ENCODE results near the gene RANBP1.
A peak's percentile ranks its signal among the peaks of the same experiment; 100 is the strongest.

RANBP1 gene

DNA sequence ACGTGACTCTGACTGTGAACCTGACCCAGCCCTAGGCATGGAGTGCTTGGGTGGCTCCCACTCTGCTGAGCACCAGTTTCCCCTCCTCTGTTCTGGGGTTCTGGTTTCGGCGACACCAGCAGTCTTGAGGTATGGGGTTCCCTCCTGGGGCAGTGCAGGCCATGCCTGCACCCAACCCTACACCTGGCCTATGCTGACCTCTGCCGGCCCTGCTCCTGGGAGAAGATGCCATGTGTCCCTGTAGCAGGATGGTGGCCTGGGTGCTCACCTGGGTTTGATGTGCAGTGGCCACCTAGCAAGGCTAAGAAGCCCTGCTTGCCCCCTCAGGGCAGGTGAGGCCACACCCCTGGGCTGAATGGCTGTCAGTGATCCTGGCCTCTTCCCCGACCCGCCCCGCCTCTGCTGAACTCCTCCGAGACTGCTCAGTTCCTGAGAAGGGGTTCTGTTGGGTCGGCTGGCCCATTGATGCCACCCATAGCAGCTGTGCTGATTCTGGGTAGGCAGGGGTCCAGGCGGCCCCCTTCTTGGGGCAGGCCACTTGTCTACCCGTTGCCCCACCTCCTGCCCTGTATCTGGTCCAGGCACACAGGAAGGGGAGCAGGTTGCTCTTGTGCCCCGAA, 18.1 kb downstream of the RANBP1 start:
- H3K9ac ChIP-seq (ENCODE audit: low read length): no peak overlapping the region
- no peaks in the 10 kb centered on the region for H3K27me3 ChIP-seq (ENCODE audit: control insufficient read depth, insufficient read depth, low read length)
- H3K36me3 ChIP-seq (ENCODE audit: control insufficient read depth, insufficient read depth, low read length): no peaks in the 10 kb centered on the region
- H3K4me3 ChIP-seq (ENCODE audit: low read length): no peak overlapping the region
- peaks cover 19% of the 10 kb centered on the region for H3K4me1 ChIP-seq (ENCODE audit: control insufficient read depth, insufficient read depth, low read length)
- H3K27ac ChIP-seq (ENCODE audit: low read depth, low read length): no peak overlapping the region

DNA sequence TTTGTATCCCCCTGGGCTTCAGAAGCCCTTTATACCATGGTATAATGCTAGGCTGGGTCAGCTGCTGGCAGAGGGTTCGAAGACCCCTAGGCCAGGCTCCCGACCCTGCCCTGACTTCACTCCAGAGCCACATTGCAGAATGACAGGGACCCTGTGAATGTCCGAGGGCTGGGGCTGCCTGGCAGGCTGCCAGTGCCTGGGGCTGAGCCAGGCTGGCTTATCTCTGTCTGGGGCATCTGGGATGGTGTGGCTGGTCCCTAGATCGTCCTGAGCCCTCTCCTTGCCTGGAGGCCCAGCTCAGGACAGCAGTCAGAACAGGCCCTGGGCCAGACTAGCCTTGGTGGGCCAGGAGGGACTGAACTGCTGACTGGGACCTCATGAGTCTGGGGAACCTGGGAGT, 19.4 kb downstream of the RANBP1 start:
- Histone ChIP-seq H3K27ac (ENCODE audit: low read depth, low read length) (no peak overlapping the region), H3K4me1 (ENCODE audit: control insufficient read depth, insufficient read depth, low read length) (peaks cover 19% of the 10 kb centered on the region), H3K9ac (ENCODE audit: low read length) (no peak overlapping the region)

GRCh38 chr22:20135806-20136602, 20.1 kb downstream of the RANBP1 start:
- peaks cover 17% of the 10 kb centered on the region for H3K4me1 ChIP-seq (ENCODE audit: control insufficient read depth, insufficient read depth, low read length)
- H3K36me3 ChIP-seq (ENCODE audit: control insufficient read depth, insufficient read depth, low read length): peaks cover 4% of the 10 kb centered on the region
- no peak overlapping the region for H3K4me3 ChIP-seq (ENCODE audit: low read length)
- no peaks in the 10 kb centered on the region for H3K27me3 ChIP-seq (ENCODE audit: control insufficient read depth, insufficient read depth, low read length)
- H3K9ac ChIP-seq (ENCODE audit: low read length): no peak overlapping the region
- no peak overlapping the region for H3K27ac ChIP-seq (ENCODE audit: low read depth, low read length)

More for the DNA sequence above, 19.4 kb downstream of the RANBP1 start:
- H3K27me3 ChIP-seq (ENCODE audit: control insufficient read depth, insufficient read depth, low read length): no peaks in the 10 kb centered on the region
- H3K4me3 ChIP-seq (ENCODE audit: low read length): no peak overlapping the region
- H3K36me3 ChIP-seq (ENCODE audit: control insufficient read depth, insufficient read depth, low read length): peaks cover 4% of the 10 kb centered on the region

GRCh38 chr22:20136603-20136873, 20.6 kb downstream of the RANBP1 start:
- Histone ChIP-seq H3K4me3 (ENCODE audit: low read length) (no peak overlapping the region), H3K36me3 (ENCODE audit: control insufficient read depth, insufficient read depth, low read length) (peaks cover 4% of the 10 kb centered on the region), H3K4me1 (ENCODE audit: control insufficient read depth, insufficient read depth, low read length) (peaks cover 17% of the 10 kb centered on the region), H3K27me3 (ENCODE audit: control insufficient read depth, insufficient read depth, low read length) (no peaks in the 10 kb centered on the region), H3K9ac (ENCODE audit: low read length) (no peak overlapping the region), H3K27ac (ENCODE audit: low read depth, low read length) (no peak overlapping the region)

DNA sequence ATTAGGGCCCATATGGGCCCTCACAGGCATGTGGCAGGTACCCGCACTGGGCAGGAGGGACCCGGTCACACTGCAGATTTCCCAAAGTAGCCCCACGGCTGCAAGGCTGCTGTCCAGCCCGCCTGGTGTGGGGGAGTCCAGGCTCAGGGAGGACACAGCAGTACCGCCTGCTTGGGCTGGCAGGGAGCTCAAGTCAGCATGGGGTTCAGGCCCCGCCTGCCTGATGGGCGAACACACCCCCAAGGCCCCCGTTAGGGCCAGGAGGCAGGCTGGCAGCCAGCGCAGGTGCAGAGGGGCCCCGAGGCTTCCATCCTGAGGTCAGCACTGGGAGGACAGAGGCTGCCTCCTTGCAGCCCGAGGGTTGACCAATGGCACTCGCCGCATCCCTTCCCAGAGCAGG, 21.2 kb downstream of the RANBP1 start:
- Histone ChIP-seq H3K9ac (ENCODE audit: low read length) (no peak overlapping the region), H3K27ac (ENCODE audit: low read depth, low read length) (no peak overlapping the region), H3K36me3 (ENCODE audit: control insufficient read depth, insufficient read depth, low read length) (peaks cover 6% of the 10 kb centered on the region), H3K4me3 (ENCODE audit: low read length) (no peak overlapping the region), H3K4me1 (ENCODE audit: control insufficient read depth, insufficient read depth, low read length) (peaks cover 17% of the 10 kb centered on the region), H3K27me3 (ENCODE audit: control insufficient read depth, insufficient read depth, low read length) (no peaks in the 10 kb centered on the region)

- H3K4me3 ChIP-seq (ENCODE audit: low read length): no peak overlapping the region
- H3K4me1 ChIP-seq (ENCODE audit: control insufficient read depth, insufficient read depth, low read length): peaks cover 11% of the 10 kb centered on the region
- no peak overlapping the region for H3K9ac ChIP-seq (ENCODE audit: low read length)
- peak overlapping the region; percentile 16 for H3K27ac ChIP-seq (ENCODE audit: low read depth, low read length)
- H3K27me3 ChIP-seq (ENCODE audit: control insufficient read depth, insufficient read depth, low read length): no peaks in the 10 kb centered on the region
- peaks cover 6% of the 10 kb centered on the region for H3K36me3 ChIP-seq (ENCODE audit: control insufficient read depth, insufficient read depth, low read length)
Observed at GRCh38 chr22:20137671-20138416, 21.9 kb downstream of the RANBP1 start.

- Histone ChIP-seq H3K27ac (ENCODE audit: low read depth, low read length) (peak overlapping the region; percentile 16), H3K9ac (ENCODE audit: low read length) (no peak overlapping the region), H3K36me3 (ENCODE audit: control insufficient read depth, insufficient read depth, low read length) (peaks cover 6% of the 10 kb centered on the region), H3K27me3 (ENCODE audit: control insufficient read depth, insufficient read depth, low read length) (no peaks in the 10 kb centered on the region), H3K4me3 (ENCODE audit: low read length) (no peak overlapping the region), H3K4me1 (ENCODE audit: control insufficient read depth, insufficient read depth, low read length) (peaks cover 10% of the 10 kb centered on the region)
Observed at GRCh38 chr22:20138417-20138738, 22.5 kb downstream of the RANBP1 start.

- Histone ChIP-seq H3K27ac (ENCODE audit: low read depth, low read length) (no peak overlapping the region), H3K4me1 (ENCODE audit: control insufficient read depth, insufficient read depth, low read length) (peaks cover 10% of the 10 kb centered on the region), H3K27me3 (ENCODE audit: control insufficient read depth, insufficient read depth, low read length) (no peaks in the 10 kb centered on the region), H3K36me3 (ENCODE audit: control insufficient read depth, insufficient read depth, low read length) (peaks cover 8% of the 10 kb centered on the region), H3K9ac (ENCODE audit: low read length) (no peak overlapping the region), H3K4me3 (ENCODE audit: low read length) (no peak overlapping the region)
Observed at GRCh38 chr22:20138868-20139267, 23.0 kb downstream of the RANBP1 start.

DNA sequence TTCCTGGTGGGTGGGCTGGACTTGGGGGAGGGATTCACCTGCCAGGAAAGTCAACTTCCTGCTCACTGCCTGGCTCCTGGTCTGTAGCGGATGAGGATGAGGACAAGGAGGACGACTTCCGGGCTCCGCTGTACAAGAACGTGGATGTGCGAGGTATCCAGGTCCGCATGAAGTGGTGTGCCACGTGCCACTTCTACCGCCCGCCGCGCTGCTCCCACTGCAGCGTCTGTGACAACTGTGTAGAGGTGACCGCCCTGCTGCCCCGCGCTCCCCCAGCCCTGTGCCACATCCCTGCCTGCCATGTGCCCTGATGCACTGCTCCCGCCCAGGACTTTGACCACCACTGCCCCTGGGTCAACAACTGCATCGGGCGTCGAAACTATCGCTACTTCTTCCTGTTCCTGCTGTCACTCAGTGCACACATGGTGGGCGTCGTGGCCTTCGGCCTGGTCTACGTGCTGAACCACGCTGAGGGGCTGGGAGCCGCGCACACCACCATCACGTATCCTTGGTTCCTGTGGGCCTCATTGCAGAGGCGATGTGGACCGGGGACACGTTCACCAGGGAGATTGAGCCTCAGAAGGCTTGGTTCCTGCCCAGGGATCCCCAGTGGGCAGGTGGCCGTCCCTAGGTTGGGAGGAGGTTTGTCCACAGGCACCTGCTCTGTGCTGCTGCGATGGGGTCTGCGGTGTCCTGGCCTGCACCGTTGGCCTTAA, 23.6 kb downstream of the RANBP1 start:
- H3K4me3 ChIP-seq (ENCODE audit: low read length): no peak overlapping the region
- no peak overlapping the region for H3K9ac ChIP-seq (ENCODE audit: low read length)
- H3K27ac ChIP-seq (ENCODE audit: low read depth, low read length): no peak overlapping the region
- peaks cover 10% of the 10 kb centered on the region for H3K4me1 ChIP-seq (ENCODE audit: control insufficient read depth, insufficient read depth, low read length)
- peaks cover 8% of the 10 kb centered on the region for H3K36me3 ChIP-seq (ENCODE audit: control insufficient read depth, insufficient read depth, low read length)
- H3K27me3 ChIP-seq (ENCODE audit: control insufficient read depth, insufficient read depth, low read length): no peaks in the 10 kb centered on the region

- Histone ChIP-seq H3K4me3 (ENCODE audit: low read length) (no peak overlapping the region), H3K27me3 (ENCODE audit: control insufficient read depth, insufficient read depth, low read length) (no peaks in the 10 kb centered on the region), H3K9ac (ENCODE audit: low read length) (no peak overlapping the region), H3K4me1 (ENCODE audit: control insufficient read depth, insufficient read depth, low read length) (peaks cover 10% of the 10 kb centered on the region), H3K36me3 (ENCODE audit: control insufficient read depth, insufficient read depth, low read length) (peaks cover 8% of the 10 kb centered on the region), H3K27ac (ENCODE audit: low read depth, low read length) (no peak overlapping the region)
Observed at GRCh38 chr22:20140107-20140445, 24.2 kb downstream of the RANBP1 start.

DNA sequence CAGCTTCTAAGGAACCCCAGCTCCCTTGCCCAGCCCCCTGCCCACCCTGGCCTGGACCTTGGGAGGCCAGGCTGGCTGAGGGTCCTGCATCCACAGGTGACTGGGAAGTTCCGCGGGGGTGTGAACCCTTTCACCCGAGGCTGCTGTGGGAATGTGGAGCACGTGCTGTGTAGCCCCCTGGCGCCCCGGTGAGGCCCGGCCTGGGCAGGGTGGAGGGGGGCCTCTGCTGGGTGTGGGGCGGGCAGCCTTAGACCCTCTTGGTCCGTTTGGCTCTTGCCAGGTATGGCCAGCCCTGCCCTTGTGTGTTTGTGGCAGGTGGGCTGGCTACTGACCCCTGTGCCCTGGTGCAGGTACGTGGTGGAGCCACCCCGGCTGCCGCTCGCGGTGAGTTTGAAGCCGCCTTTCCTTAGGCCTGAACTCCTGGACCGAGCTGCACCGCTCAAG, 24.6 kb downstream of the RANBP1 start:
- Histone ChIP-seq H3K36me3 (ENCODE audit: control insufficient read depth, insufficient read depth, low read length) (peaks cover 8% of the 10 kb centered on the region), H3K27ac (ENCODE audit: low read depth, low read length) (no peak overlapping the region), H3K9ac (ENCODE audit: low read length) (no peak overlapping the region), H3K27me3 (ENCODE audit: control insufficient read depth, insufficient read depth, low read length) (no peaks in the 10 kb centered on the region), H3K4me1 (ENCODE audit: control insufficient read depth, insufficient read depth, low read length) (peaks cover 10% of the 10 kb centered on the region), H3K4me3 (ENCODE audit: low read length) (no peak overlapping the region)
